Fibroblast of lung (primary cell): ENCODE measurements around the gene MSMB. TPM values are rescaled to one million over a fixed set of nuclear protein-coding genes. Genes with fewer than 3 reads are reported as not detected.
"Not testable (repeated sequence)": the region's sequence is repeated elsewhere in the genome, so short reads cannot be mapped to it uniquely, and the experiment has no call there.

Experiments
- DNase-seq, 2 donors: peaks; one replicate each; pipeline versions ENCODE4 v3.0.0 to v3.0.0-alpha.2; 2010; ENCODE audit warnings: low read depth in 2 of 2
- H2AFZ ChIP-seq: 2 replicates; pipeline ENCODE4 v1.5.1; 2012; ENCODE audit warnings: low read length, control low read depth, inconsistent platforms
- H3K27ac ChIP-seq: 2 replicates; pipeline ENCODE4 v1.5.1; 2011; ENCODE audit warnings: low read length, control low read depth; ENCODE audit not compliant: insufficient read depth
- H3K27me3 ChIP-seq: 2 replicates; pipeline ENCODE4 v1.5.1; 2011; ENCODE audit warnings: mild to moderate bottlenecking, low read length; ENCODE audit not compliant: control insufficient read depth, insufficient read depth
- H3K36me3 ChIP-seq: 2 replicates; pipeline ENCODE4 v1.5.1; 2011; ENCODE audit warnings: low read length; ENCODE audit not compliant: control insufficient read depth, insufficient read depth
- H3K4me1 ChIP-seq: 2 replicates; pipeline ENCODE4 v1.5.1; 2011; ENCODE audit warnings: low read length; ENCODE audit not compliant: control insufficient read depth, insufficient read depth; ENCODE audit errors: extremely low read depth
- H3K4me2 ChIP-seq: 2 replicates; pipeline ENCODE4 v1.5.1; 2011; ENCODE audit warnings: low read length, control low read depth; ENCODE audit not compliant: insufficient read depth; ENCODE audit errors: extremely low read depth
- H3K4me3 ChIP-seq, 4 experiments: fragments of 200-600 bp in 1 of 4; sonication (generic) in 1 of 4; replicated peaks in 1 of 4; 2 replicates each; pipeline ENCODE4 v1.5.1; 2011 to 2016; ENCODE audit warnings: low read length in 4 of 4, low read depth in 3 of 4, mild to moderate bottlenecking in 3 of 4, control low read depth in 2 of 4, inconsistent platforms in 1 of 4, mixed read lengths in 1 of 4; ENCODE audit not compliant: insufficient read depth in 1 of 4; ENCODE audit errors: control extremely low read depth in 1 of 4
- H3K79me2 ChIP-seq: 2 replicates; pipeline ENCODE4 v1.5.1; 2012; ENCODE audit warnings: mild to moderate bottlenecking, low read length, inconsistent platforms; ENCODE audit not compliant: control insufficient read depth, insufficient read depth
- H3K9ac ChIP-seq: 2 replicates; pipeline ENCODE4 v1.5.1; 2011; ENCODE audit warnings: mild to moderate bottlenecking, low read length, control low read depth; ENCODE audit not compliant: insufficient read depth
- H3K9me3 ChIP-seq: 2 replicates; pipeline ENCODE4 v1.5.1; 2012; ENCODE audit warnings: low read depth, low read length; ENCODE audit not compliant: control insufficient read depth, insufficient read depth
- H4K20me1 ChIP-seq: 2 replicates; pipeline ENCODE4 v1.5.1; 2011; ENCODE audit warnings: low read length; ENCODE audit not compliant: control insufficient read depth, insufficient read depth; ENCODE audit errors: extremely low read depth
- CTCF ChIP-seq, 2 donors: IDR thresholded peaks in 1 of 2; conservative IDR thresholded peaks in 1 of 2; 1 replicate in 1 of 2; 2 replicates in 1 of 2; pipeline ENCODE4 v1.5.1; 2011 to 2012; ENCODE audit warnings: low read length in 2 of 2, control low read depth in 1 of 2, inconsistent platforms in 1 of 2, low read depth in 1 of 2, mild to moderate bottlenecking in 1 of 2
- EZH2 ChIP-seq: IDR thresholded peaks from 2 replicates; pipeline ENCODE4 v1.5.1; 2012; ENCODE audit warnings: low read length, control low read depth, mild to moderate bottlenecking; ENCODE audit errors: missing control alignments
- polyA plus RNA-seq, 2 donors: library from polyadenylated mRNA; depleted of rRNA in 1 of 2; stranded (reverse) in 1 of 2; unstranded in 1 of 2; fragments of >200 nt; gene quantifications; 2 replicates each; pipeline ENCODE4 v1.2.1, GENCODE V29; 2011 to 2012; ENCODE audit warnings: missing spikeins in 1 of 2
- total RNA-seq: library from RNA; depleted of rRNA; stranded (reverse); fragments of >200 nt; gene quantifications from 2 replicates; pipeline ENCODE4 v1.2.1, GENCODE V29; 2014

The MSMB gene
- total and polyA plus RNA-seq, 2 donors (not counting 1 experiment from before 2014, with no cell fraction given): not detected

- no peaks in the 10 kb centered on the region for H4K20me1 ChIP-seq
- no peak for DNase-seq
- no peaks in the 10 kb centered on the region for H3K4me1 ChIP-seq
- H3K27me3 ChIP-seq: no peaks in the 10 kb centered on the region
- H3K9me3 ChIP-seq: no peaks in the 10 kb centered on the region
- no peak overlapping the region for H3K4me2 ChIP-seq
- no peak for TF ChIP-seq EZH2
- no peak for TF ChIP-seq CTCF (conservative IDR thresholded peaks at IDR 0.05 in 1 of 2, IDR thresholded peaks at IDR 0.05 in 1 of 2; ENCODE audit: low read depth in 1 of 2, low read length in 2 of 2)
- peaks cover 7% of the 10 kb centered on the region for H3K36me3 ChIP-seq
- no peak overlapping the region for H3K9ac ChIP-seq
- H3K4me3 ChIP-seq: no peak overlapping the region
- peaks cover 2% of the 10 kb centered on the region for H3K79me2 ChIP-seq
- H3K27ac ChIP-seq: peak overlapping the region; percentile 9
- H2AFZ ChIP-seq: no peak overlapping the region
These were observed 40.7 kb downstream of the MSMB start for GRCh38 chr10:46005383-46005782.

GRCh38 chr10:46004963-46005362 is 41.1 kb downstream of the MSMB start:
- no peak overlapping the region for H3K4me2 ChIP-seq
- H3K9ac ChIP-seq: no peak overlapping the region
- TF ChIP-seq CTCF (conservative IDR thresholded peaks at IDR 0.05 in 1 of 2, IDR thresholded peaks at IDR 0.05 in 1 of 2; ENCODE audit: low read depth in 1 of 2, low read length in 2 of 2) (no peak), EZH2 (no peak)
- H3K27me3 ChIP-seq: no peaks in the 10 kb centered on the region
- H3K36me3 ChIP-seq: peaks cover 7% of the 10 kb centered on the region
- no peak overlapping the region for H3K27ac ChIP-seq
- peaks cover 2% of the 10 kb centered on the region for H3K79me2 ChIP-seq
- no peak overlapping the region for H3K4me3 ChIP-seq
- H3K4me1 ChIP-seq: no peaks in the 10 kb centered on the region
- H3K9me3 ChIP-seq: no peaks in the 10 kb centered on the region
- no peak overlapping the region for H2AFZ ChIP-seq
- H4K20me1 ChIP-seq: no peaks in the 10 kb centered on the region
- DNase-seq: no peak

GRCh38 chr10:46002916-46003693 is 43.0 kb downstream of the MSMB start:
- no peak overlapping the region for H3K9ac ChIP-seq
- no peak overlapping the region for H3K4me3 ChIP-seq
- H3K79me2 ChIP-seq: peaks cover 2% of the 10 kb centered on the region
- H3K4me2 ChIP-seq: no peak overlapping the region
- H4K20me1 ChIP-seq: no peaks in the 10 kb centered on the region
- DNase-seq: peak in 1 of 2 donors; percentile 33
- no peaks in the 10 kb centered on the region for H3K9me3 ChIP-seq
- no peaks in the 10 kb centered on the region for H3K27me3 ChIP-seq
- H3K36me3 ChIP-seq: peaks cover 4% of the 10 kb centered on the region
- no peak overlapping the region for H3K27ac ChIP-seq
- no peak overlapping the region for H2AFZ ChIP-seq
- no peaks in the 10 kb centered on the region for H3K4me1 ChIP-seq
- no peak for TF ChIP-seq CTCF (conservative IDR thresholded peaks at IDR 0.05 in 1 of 2, IDR thresholded peaks at IDR 0.05 in 1 of 2; ENCODE audit: low read depth in 1 of 2, low read length in 2 of 2)
- TF ChIP-seq EZH2: no peak

GRCh38 chr10:46002189-46002687 is 43.8 kb downstream of the MSMB start:
- not testable (repeated sequence) for H3K4me2 ChIP-seq, H2AFZ ChIP-seq, H3K4me3 ChIP-seq, H3K4me1 ChIP-seq, DNase-seq, H3K9me3 ChIP-seq, H4K20me1 ChIP-seq, H3K36me3 ChIP-seq, H3K79me2 ChIP-seq, H3K27ac ChIP-seq, H3K27me3 ChIP-seq, H3K9ac ChIP-seq
